NCI-H2107 treated with DMSO at 0.1 percent for 48 hours (cell line): ENCODE results near the gene SLC22A12.
"Not testable (repeated sequence)": the region's sequence is repeated elsewhere in the genome, so short reads cannot be mapped to it uniquely, and the experiment has no call there.

Experiments used
- DNase-seq: peaks from one replicate; lab custom pipeline; 2025; ENCODE audit not compliant: unreplicated experiment; lab: John Stamatoyannopoulos, UW

The SLC22A12 gene

DNA sequence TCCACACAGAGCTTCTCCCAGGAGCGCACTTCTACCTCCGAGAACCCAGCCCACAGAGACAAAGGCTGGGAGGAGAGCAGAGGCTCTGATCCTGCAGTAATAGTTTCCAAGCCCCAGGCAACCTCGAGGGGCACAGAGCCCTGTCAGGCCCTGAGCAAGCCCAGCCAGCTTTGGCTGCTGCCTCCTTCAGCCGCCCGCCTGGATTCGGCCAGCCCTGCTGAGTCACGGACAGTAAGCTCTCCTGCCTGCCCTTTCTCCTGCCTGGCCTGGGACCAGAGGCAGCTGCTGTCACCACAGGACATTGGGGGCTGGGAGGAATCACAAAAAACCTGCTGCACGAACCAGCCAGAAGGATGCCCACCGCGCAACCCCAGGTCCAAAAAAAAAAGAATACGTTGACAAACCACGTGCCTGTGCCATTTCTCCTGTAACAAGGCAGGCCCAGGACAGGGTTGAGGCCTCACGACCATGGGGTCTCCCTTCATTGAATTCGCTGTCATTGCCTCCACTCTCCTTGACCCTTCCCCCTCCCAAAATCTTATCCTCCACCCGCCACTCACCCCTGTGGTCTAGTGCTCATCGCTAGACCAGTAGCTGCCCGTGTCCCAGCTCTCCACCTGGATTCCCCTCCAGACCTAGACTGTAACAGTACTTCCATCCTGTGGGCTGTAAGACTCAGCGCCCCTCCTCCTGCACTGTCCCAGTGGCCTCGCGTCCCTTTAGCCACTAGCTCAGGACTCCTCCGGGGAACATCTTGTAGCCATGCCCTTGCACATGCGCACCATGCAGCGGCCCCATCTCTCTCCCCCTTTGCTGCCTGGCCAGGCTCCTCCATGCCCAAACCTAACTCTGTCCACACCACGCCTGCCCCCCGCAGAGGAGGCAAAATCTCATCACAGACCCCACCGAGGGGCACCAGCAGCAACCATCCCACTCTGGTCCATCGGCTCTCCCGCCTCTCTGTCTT is 7.4 kb upstream of the SLC22A12 start:
- no peak for DNase-seq

DNA sequence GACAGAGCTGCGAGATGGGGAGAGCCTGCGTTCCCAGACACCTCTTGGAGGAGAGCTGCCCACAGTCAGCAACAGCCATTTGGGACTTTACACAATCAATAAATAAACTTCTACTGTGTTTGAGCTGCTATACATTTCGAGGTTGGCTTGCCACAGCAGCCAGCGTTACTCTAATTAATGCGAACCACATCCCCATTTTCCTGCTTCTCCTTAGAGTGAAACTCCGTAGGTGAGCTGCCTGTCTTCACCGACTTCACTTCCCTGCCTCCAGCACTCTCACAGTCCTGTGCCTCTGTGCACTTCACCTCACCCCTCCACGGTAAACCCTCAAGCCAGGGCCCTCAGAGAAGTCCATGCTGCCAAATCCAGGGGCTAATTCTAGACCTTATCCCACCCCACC is 5.9 kb upstream of the SLC22A12 start:
- DNase-seq, result no peak

DNA sequence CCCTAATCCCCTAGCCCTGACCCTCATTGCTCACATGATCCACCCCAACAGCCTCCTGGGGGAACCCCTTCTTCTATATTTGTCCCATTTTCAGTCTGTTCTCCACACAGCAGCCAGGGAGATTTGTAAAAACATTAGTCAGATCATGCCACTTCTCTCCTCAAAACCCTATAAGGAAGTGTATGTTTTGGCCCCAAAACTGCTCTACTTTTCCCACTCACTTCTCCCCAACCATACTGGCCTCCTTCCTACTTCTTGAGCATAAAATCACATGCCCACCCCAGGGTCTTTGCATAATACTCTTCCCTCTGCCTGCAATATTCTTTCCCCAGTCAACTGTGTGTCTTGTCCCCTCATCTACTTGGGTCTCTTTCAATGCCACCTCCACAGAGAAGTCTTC is 4.7 kb upstream of the SLC22A12 start:
- DNase-seq, result no peak

- no peak for DNase-seq
These were observed 2.3 kb upstream of the SLC22A12 start for GRCh38 chr11:64588701-64589100.

GRCh38 chr11:64591257-64592233 is 525 bp downstream of the SLC22A12 start:
- DNase-seq, result no peak

DNA sequence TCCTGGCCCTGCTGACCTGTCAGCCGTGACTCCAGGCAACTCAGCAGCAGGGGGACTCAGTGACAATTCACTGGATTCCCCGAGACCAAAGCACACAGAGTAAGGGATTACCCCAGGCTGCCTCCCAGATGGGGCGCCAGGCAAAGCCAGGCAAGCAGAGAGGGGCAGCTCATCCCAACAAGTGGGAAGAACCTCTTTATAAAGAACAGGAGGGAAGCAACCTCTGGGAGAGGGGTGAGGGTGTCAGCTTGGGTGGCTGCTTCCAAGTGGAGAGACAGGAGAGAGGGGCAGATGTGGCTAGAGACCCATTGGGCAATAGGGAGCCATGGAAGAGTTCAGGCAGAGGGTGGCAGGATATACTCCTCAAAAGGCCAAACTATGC is 1.2 kb downstream of the SLC22A12 start:
- DNase-seq, result no peak

- DNase-seq, result no peak
These were observed 1.6 kb downstream of the SLC22A12 start for GRCh38 chr11:64592656-64593055.

DNA sequence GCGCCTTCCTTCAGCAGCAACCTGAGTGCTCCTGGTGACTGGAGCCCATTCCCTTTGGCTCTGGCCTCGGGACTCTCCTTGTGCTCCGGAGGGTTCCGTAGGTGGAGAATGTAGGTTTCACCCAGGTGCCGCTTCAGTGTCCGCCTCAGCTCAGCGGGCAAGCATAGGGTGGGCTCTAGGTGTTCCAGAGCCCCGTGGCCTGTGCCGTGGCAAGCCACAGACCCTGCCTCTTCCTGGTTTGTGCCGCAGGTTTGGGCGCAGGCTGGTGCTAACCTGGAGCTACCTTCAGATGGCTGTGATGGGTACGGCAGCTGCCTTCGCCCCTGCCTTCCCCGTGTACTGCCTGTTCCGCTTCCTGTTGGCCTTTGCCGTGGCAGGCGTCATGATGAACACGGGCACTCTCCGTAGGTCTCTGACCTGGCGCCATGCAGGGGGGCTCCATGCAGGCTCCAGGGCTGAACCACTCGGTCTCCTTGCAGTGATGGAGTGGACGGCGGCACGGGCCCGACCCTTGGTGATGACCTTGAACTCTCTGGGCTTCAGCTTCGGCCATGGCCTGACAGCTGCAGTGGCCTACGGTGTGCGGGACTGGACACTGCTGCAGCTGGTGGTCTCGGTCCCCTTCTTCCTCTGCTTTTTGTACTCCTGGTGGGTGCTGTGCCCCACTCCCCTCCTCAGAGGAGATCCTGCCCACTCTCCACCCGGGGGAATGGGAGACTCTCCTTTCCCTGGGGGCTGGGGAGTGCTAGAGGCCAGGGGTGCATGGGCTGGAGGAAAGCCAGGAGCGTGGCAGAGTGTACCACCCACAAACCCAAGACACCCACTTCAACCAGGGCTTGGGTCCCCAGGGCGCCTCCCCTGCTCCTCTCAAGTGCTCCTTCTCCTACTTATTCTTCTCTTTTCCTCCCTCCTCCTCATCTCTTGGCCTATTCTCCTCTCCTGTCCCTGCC is 2.4 kb downstream of the SLC22A12 start:
- DNase-seq, result no peak

GRCh38 chr11:64594159-64594939 is 3.3 kb downstream of the SLC22A12 start:
- DNase-seq, result no peak

- DNase-seq, result not testable (repeated sequence)
These were observed 4.9 kb downstream of the SLC22A12 start for GRCh38 chr11:64595922-64596321.

- DNase-seq, result no peak
These were observed 6.7 kb downstream of the SLC22A12 start for GRCh38 chr11:64597671-64598101.

- DNase-seq, result no peak
These were observed 7.2 kb downstream of the SLC22A12 start for GRCh38 chr11:64598106-64598796.

DNA sequence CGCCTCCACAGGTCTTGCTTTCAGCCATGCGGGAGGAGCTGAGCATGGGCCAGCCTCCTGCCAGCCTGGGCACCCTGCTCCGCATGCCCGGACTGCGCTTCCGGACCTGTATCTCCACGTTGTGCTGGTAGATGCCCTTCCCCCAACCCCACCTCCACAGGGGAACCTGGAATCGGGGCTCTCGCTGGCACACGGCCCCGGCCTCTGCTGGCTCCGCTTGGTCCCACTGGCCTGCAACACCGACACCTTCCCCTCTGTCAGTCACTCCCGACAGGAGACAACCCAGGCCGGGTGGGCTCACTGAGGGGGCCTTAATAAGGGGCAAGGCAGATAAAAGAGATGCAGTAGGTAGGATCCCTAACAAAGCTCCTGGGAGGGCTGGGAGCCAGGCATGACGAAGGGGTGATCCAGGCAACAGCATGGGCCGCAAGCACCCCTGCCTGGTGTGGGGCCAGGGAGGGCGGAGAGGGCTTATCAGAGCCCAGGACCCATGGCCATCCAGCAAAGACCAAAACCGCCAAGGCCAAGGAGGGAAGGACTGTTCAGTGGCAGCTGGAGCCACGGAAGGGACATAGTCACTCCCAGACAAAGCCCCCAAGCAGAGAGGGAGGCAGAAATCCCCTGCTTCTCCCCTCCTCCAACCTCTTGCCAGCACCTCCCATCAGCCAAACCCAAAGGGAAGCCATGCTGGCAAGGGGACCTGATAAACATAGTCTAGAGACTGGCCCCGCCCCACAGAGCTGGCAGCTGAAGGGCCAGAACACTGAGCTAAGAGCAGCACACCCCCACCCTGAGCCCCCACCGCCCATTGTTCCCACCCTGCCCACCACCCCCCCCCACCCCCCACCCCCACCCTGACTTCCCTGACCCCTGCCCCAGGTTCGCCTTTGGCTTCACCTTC is 8.0 kb downstream of the SLC22A12 start:
- DNase-seq, result no peak

- no peak for DNase-seq
These were observed 8.7 kb downstream of the SLC22A12 start for GRCh38 chr11:64599698-64600211.

DNA sequence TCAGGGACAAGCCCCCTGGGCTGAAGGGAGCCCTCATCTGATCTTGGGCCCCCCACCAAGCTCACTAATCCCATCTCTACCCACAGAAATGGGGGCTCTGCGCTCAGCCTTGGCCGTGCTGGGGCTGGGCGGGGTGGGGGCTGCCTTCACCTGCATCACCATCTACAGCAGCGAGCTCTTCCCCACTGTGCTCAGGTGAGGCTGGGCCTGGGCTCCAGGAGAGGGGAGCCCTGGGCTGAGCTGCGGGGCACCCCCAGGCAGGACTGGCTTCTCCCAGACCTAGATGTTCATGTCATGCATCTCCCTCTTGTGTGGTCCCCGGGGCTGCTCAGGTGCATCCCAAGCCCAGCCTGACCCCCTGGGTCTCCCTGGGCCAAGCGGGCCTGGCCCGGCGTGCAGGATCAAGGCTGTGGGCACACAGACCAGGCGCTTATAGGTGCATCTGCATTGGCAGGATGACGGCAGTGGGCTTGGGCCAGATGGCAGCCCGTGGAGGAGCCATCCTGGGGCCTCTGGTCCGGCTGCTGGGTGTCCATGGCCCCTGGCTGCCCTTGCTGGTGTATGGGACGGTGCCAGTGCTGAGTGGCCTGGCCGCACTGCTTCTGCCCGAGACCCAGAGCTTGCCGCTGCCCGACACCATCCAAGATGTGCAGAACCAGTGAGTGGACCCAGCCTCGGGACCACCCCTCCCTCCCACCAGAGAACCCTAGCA is 9.4 kb downstream of the SLC22A12 start:
- no peak for DNase-seq

GRCh38 chr11:64601605-64602465 is 10.8 kb downstream of the SLC22A12 start:
- DNase-seq, result no peak
